HG03575 (cell line): ENCODE measurements around the gene CPT1B.

Experiments
- ATAC-seq: cut with Tn5 transposase; IDR thresholded peaks from one replicate; pipeline ENCODE4 v1.9.1; 2021; ENCODE audit not compliant: unreplicated experiment, insufficient number of reproducible peaks, low FRiP score; ENCODE audit errors: extremely low read depth

Gene CPT1B

GRCh38 chr22:50575426-50575941 lies 2.7 kb downstream of the CPT1B start:
- ATAC-seq: no peak

GRCh38 chr22:50574383-50574755 lies 3.9 kb downstream of the CPT1B start:
- ATAC-seq: no peak

GRCh38 chr22:50573491-50574382 lies 4.5 kb downstream of the CPT1B start:
- ATAC-seq: no peak

GRCh38 chr22:50572965-50573364 lies 5.3 kb downstream of the CPT1B start:
- ATAC-seq: no peak

GRCh38 chr22:50571264-50572175 lies 6.7 kb downstream of the CPT1B start:
- no peak for ATAC-seq

- ATAC-seq: no peak
Observed at GRCh38 chr22:50570861-50571260, 7.4 kb downstream of the CPT1B start.

- no peak for ATAC-seq
Observed at GRCh38 chr22:50569896-50570535, 8.2 kb downstream of the CPT1B start.

GRCh38 chr22:50569041-50569459 lies 9.2 kb downstream of the CPT1B start:
- ATAC-seq: no peak

- no peak for ATAC-seq
Observed at GRCh38 chr22:50568626-50569025, 9.6 kb downstream of the CPT1B start.

- no peak for ATAC-seq
Observed at GRCh38 chr22:50567721-50568252, 10.4 kb downstream of the CPT1B start.

- ATAC-seq: no peak
Observed at GRCh38 chr22:50564289-50564688, 13.9 kb downstream of the CPT1B start.

GRCh38 chr22:50563413-50564160 lies 14.6 kb downstream of the CPT1B start:
- no peak for ATAC-seq

- ATAC-seq: no peak
Observed at GRCh38 chr22:50562523-50563412, 15.5 kb downstream of the CPT1B start, which contains the start of gene SYCE3. TSS of gene SYCE3 (minus strand) at chr22:50562919. CDS start at chr22:50556405, 6,514 bp downstream.

- no peak for ATAC-seq
Observed at GRCh38 chr22:50561401-50562358, 16.5 kb downstream of the CPT1B start.

- ATAC-seq: no peak
Observed at GRCh38 chr22:50560034-50560433, 18.2 kb downstream of the CPT1B start.

GRCh38 chr22:50556703-50557102 lies 21.5 kb downstream of the CPT1B start:
- ATAC-seq: no peak
